Measurements from ENCODE around the gene PTCHD1. TPM values are rescaled to one million over a fixed set of nuclear protein-coding genes. Genes with fewer than 3 reads are reported as not detected.

The PTCHD1 gene
- total and polyA plus RNA-seq, 10 of the 15 experiments (the other 5 are each of a cell fraction or from before 2014, with no cell fraction given), result not detected

DNA sequence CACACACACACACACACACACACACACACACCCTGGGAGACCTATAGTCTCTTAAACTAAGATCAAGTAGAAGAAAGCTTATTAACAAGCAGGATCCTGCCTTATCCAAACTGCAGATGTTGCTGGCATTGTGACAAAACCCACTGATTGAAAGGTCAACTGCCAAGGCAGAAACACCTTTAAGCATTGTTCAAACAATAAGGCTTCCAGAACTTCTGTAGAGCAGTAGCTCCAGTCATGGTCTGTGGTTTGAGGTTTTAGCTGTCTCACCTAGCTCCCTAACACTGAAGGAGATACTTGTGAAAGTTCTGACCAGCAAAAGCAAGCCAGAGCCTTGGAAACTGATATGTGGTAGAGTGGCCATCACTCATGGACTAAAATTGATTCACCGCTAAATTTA, 59.8 kb downstream of the PTCHD1 start:
- Histone ChIP-seq H3K27ac (ENCODE audit: control insufficient read depth, insufficient read depth) (no peak overlapping the region), H3K9me3 (replicated peaks; ENCODE audit: control insufficient read depth, insufficient read depth, low read length) (no peaks in the 10 kb centered on the region), H3K9ac (ENCODE audit: control insufficient read depth, insufficient read depth, low read length) (no peak overlapping the region), H3K4me1 (ENCODE audit: control insufficient read depth, insufficient read depth, low read length) (no peaks in the 10 kb centered on the region), H3K4me2 (ENCODE audit: control insufficient read depth, insufficient read depth) (no peak overlapping the region), H2AFZ (ENCODE audit: control insufficient read depth, low read depth, low read length) (no peak overlapping the region), H3K4me3 (no peak overlapping the region), H3K79me2 (ENCODE audit: control insufficient read depth, insufficient read depth, low read length) (no peaks in the 10 kb centered on the region), H3K27me3 (replicated peaks in 1 of 2; ENCODE audit: control insufficient read depth in 2 of 2, insufficient read depth in 2 of 2, low read length in 1 of 2) (no peaks in the 10 kb centered on the region), H4K20me1 (ENCODE audit: control insufficient read depth, insufficient read depth) (no peaks in the 10 kb centered on the region), H3K36me3 (ENCODE audit: control insufficient read depth in 2 of 2, insufficient read depth in 2 of 2, low read length in 1 of 2) (no peaks in the 10 kb centered on the region)
- ChIA-PET CTCF (no interaction called here), POLR2A (no interaction called here), SMC1A (ENCODE audit: uncharacterized antibody, unreplicated experiment) (interaction anchor here (1.3 kb wide), 1 partner anchor 19 kb away, joined by 3 read pairs; no protein-coding TSS in a partner anchor), RAD21 (ENCODE audit: unreplicated experiment) (no interaction called here)
- in situ Hi-C loops (cut with MboI) (no loop called here), intact Hi-C loops (cut with micrococcal nuclease; ENCODE audit: unreplicated experiment) (no loop called here)
- DNase-seq (ENCODE audit: low read depth, low spot score) (no peak), ATAC-seq (no peak), FAIRE-seq (no peak)
- TF ChIP-seq BHLHE40 (IDR thresholded peaks at IDR 0.05; ENCODE audit: borderline replicate concordance in 1 of 2, low read depth in 2 of 2, low read length in 1 of 2), result no peak
- no peak for TF ChIP-seq JUNB (IDR thresholded peaks at IDR 0.05)
- TF ChIP-seq KDM1A (IDR thresholded peaks at IDR 0.05; ENCODE audit: borderline replicate concordance), result no peak
- no TSS peak for BruUV-seq (replicated peaks)
- 52% methylated on average over 1 of the region's 1 CpG for WGBS (ENCODE audit: insufficient coverage, insufficient replicate concordance, low lambda C conversion rate, missing lambda C conversion rate)

DNA sequence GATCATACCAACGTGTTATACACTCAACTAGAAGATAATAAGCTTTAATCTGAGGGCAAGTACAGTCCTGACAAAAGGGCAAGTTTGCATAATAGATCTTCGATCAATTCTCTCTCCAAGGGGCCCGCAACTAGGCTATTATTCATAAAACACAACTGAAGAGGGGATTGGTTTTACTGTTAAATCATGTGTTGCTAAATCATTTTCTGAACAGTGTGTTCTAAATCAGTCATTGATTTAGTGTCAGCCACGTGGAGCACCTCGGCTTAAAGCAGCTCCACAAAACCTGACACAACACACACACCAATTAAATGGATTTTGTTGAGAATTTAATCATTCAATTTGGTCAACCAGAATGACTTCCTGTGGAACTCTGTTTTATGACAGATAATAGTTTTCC, 61.6 kb downstream of the PTCHD1 start:
- Histone ChIP-seq H2AFZ (ENCODE audit: control insufficient read depth, low read depth, low read length) (no peak overlapping the region), H3K27ac (ENCODE audit: control insufficient read depth, insufficient read depth) (no peak overlapping the region), H3K9ac (ENCODE audit: control insufficient read depth, insufficient read depth, low read length) (no peak overlapping the region), H3K4me2 (ENCODE audit: control insufficient read depth, insufficient read depth) (no peak overlapping the region), H3K4me3 (no peak overlapping the region), H3K79me2 (ENCODE audit: control insufficient read depth, insufficient read depth, low read length) (no peaks in the 10 kb centered on the region), H3K36me3 (ENCODE audit: control insufficient read depth in 2 of 2, insufficient read depth in 2 of 2, low read length in 1 of 2) (no peaks in the 10 kb centered on the region), H3K27me3 (replicated peaks in 1 of 2; ENCODE audit: control insufficient read depth in 2 of 2, insufficient read depth in 2 of 2, low read length in 1 of 2) (no peaks in the 10 kb centered on the region), H3K4me1 (ENCODE audit: control insufficient read depth, insufficient read depth, low read length) (no peaks in the 10 kb centered on the region), H3K9me3 (replicated peaks; ENCODE audit: control insufficient read depth, insufficient read depth, low read length) (no peaks in the 10 kb centered on the region), H4K20me1 (ENCODE audit: control insufficient read depth, insufficient read depth) (no peaks in the 10 kb centered on the region)
- ChIA-PET RAD21 (ENCODE audit: unreplicated experiment) (no interaction called here), SMC1A (ENCODE audit: uncharacterized antibody, unreplicated experiment) (no interaction called here), POLR2A (no interaction called here), CTCF (no interaction called here)
- in situ Hi-C loops (cut with MboI), result no loop called here
- no peak for ATAC-seq
- BruUV-seq (replicated peaks), result no TSS peak
- intact Hi-C loops (cut with micrococcal nuclease; ENCODE audit: unreplicated experiment), result no loop called here
- DNase-seq (ENCODE audit: low read depth, low spot score), result no peak
- FAIRE-seq, result no peak
- 36% methylated on average over 5 of the region's 5 CpGs for WGBS (ENCODE audit: insufficient coverage, insufficient replicate concordance, low lambda C conversion rate, missing lambda C conversion rate)
- TF ChIP-seq CBX3 (IDR thresholded peaks at IDR 0.05; ENCODE audit: borderline replicate concordance, low read depth), result no peak
- TF ChIP-seq, protein P1, sequence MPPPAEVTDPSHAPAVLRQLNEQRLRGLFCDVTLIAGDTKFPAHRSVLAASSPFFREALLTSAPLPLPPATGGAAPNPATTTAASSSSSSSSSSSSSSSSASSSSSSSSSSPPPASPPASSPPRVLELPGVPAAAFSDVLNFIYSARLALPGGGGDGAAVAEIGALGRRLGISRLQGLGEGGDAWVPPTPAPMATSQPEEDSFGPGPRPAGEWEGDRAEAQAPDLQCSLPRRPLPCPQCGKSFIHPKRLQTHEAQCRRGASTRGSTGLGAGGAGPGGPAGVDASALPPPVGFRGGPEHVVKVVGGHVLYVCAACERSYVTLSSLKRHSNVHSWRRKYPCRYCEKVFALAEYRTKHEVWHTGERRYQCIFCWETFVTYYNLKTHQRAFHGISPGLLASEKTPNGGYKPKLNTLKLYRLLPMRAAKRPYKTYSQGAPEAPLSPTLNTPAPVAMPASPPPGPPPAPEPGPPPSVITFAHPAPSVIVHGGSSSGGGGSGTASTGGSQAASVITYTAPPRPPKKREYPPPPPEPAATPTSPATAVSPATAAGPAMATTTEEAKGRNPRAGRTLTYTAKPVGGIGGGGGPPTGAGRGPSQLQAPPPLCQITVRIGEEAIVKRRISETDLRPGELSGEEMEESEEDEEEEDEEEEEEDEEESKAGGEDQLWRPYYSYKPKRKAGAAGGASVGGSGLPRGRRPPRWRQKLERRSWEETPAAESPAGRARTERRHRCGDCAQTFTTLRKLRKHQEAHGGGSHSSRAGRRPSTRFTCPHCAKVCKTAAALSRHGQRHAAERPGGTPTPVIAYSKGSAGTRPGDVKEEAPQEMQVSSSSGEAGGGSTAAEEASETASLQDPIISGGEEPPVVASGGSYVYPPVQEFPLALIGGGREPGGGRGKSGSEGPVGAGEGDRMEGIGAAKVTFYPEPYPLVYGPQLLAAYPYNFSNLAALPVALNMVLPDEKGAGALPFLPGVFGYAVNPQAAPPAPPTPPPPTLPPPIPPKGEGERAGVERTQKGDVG (CRISPR knock-in tag; IDR thresholded peaks at IDR 0.05), result no peak
- TF ChIP-seq, protein P2, sequence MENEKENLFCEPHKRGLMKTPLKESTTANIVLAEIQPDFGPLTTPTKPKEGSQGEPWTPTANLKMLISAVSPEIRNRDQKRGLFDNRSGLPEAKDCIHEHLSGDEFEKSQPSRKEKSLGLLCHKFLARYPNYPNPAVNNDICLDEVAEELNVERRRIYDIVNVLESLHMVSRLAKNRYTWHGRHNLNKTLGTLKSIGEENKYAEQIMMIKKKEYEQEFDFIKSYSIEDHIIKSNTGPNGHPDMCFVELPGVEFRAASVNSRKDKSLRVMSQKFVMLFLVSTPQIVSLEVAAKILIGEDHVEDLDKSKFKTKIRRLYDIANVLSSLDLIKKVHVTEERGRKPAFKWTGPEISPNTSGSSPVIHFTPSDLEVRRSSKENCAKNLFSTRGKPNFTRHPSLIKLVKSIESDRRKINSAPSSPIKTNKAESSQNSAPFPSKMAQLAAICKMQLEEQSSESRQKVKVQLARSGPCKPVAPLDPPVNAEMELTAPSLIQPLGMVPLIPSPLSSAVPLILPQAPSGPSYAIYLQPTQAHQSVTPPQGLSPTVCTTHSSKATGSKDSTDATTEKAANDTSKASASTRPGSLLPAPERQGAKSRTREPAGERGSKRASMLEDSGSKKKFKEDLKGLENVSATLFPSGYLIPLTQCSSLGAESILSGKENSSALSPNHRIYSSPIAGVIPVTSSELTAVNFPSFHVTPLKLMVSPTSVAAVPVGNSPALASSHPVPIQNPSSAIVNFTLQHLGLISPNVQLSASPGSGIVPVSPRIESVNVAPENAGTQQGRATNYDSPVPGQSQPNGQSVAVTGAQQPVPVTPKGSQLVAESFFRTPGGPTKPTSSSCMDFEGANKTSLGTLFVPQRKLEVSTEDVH (IDR thresholded peaks at IDR 0.05; ENCODE audit: low read depth, partially characterized antibody), result no peak
- TF ChIP-seq NR2C2 (IDR thresholded peaks at IDR 0.05; ENCODE audit: borderline replicate concordance, control insufficient read depth, insufficient read length, low read depth), result no peak
- TF ChIP-seq ZNF384 (IDR thresholded peaks at IDR 0.05; ENCODE audit: borderline replicate concordance, low read depth, low read length), result no peak
- no peak for TF ChIP-seq SP1 (IDR thresholded peaks at IDR 0.05; ENCODE audit: low read depth, low read length)
- no peak for TF ChIP-seq NFXL1 (IDR thresholded peaks at IDR 0.05; ENCODE audit: borderline replicate concordance)
- no peak for TF ChIP-seq CBFB (IDR thresholded peaks at IDR 0.05; ENCODE audit: low read depth)
- TF ChIP-seq CHD1 (IDR thresholded peaks at IDR 0.05; ENCODE audit: low read depth, low read length), result no peak
- no peak for TF ChIP-seq HCFC1 (IDR thresholded peaks at IDR 0.05; ENCODE audit: low read length)
- no peak for TF ChIP-seq NFYA (IDR thresholded peaks at IDR 0.05; ENCODE audit: borderline replicate concordance, low read depth, low read length)

All from GM12878 (cell line).